Upper lobe of left lung (tissue), 4 donors: Measurements from ENCODE around the gene FAM200A.

Experiments
- EP300 ChIP-seq, 4 donors: sonication (generic); formaldehyde crosslinking; IDR thresholded peaks; one replicate each; pipeline ENCODE4 v1.5.1; 2017; ENCODE audit warnings: antibody characterized with exemption in 4 of 4, control low read depth in 2 of 4
- POLR2A ChIP-seq, 4 donors: fragments of 450-650 bp; IDR thresholded peaks; one replicate each; pipeline ENCODE4 v1.5.1; 2016 to 2017; ENCODE audit warnings: antibody characterized with exemption in 4 of 4, mild to moderate bottlenecking in 2 of 4
- POLR2AphosphoS5 ChIP-seq, 2 donors: sonication (generic); formaldehyde crosslinking; IDR thresholded peaks; one replicate each; pipeline ENCODE4 v1.5.1; 2017; ENCODE audit warnings: antibody characterized with exemption in 2 of 2
- TF ChIP-seq, protein P1 (sequence below), 6 experiments: fragments of 450-650 bp in 4 of 6; fragments of 200-600 bp in 2 of 6; sonication (generic) in 2 of 6; IDR thresholded peaks; one replicate each; pipeline ENCODE4 v1.5.1; 2016 to 2019; ENCODE audit warnings: antibody characterized with exemption in 6 of 6

DNA sequence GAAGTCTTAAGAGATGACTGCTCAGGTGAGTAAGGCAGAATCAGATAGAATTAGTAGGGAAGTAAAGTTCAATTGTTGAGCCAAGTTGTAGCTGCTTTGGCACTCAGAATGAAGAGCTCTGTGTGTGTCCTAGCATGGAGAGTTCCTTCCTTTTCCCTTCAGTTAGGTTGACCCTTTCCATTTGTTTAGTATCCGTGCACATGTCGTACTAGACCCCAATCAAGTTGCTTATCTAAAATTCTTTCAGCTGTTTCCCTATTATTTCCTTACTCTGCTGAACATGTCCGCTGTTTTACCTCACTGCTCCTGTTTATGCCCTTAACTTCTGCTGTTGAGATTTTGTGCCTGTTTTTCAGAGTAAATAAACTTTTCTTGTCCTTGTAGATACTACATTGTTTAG lies 19.9 kb upstream of the FAM200A start:
- TF ChIP-seq, protein P1, sequence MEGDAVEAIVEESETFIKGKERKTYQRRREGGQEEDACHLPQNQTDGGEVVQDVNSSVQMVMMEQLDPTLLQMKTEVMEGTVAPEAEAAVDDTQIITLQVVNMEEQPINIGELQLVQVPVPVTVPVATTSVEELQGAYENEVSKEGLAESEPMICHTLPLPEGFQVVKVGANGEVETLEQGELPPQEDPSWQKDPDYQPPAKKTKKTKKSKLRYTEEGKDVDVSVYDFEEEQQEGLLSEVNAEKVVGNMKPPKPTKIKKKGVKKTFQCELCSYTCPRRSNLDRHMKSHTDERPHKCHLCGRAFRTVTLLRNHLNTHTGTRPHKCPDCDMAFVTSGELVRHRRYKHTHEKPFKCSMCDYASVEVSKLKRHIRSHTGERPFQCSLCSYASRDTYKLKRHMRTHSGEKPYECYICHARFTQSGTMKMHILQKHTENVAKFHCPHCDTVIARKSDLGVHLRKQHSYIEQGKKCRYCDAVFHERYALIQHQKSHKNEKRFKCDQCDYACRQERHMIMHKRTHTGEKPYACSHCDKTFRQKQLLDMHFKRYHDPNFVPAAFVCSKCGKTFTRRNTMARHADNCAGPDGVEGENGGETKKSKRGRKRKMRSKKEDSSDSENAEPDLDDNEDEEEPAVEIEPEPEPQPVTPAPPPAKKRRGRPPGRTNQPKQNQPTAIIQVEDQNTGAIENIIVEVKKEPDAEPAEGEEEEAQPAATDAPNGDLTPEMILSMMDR (IDR thresholded peaks at IDR 0.05) = no peak
- no peak for TF ChIP-seq POLR2AphosphoS5 (IDR thresholded peaks at IDR 0.05)
- no peak for TF ChIP-seq POLR2A (IDR thresholded peaks at IDR 0.05)
- TF ChIP-seq EP300 (IDR thresholded peaks at IDR 0.05) = no peak
